Stomach (tissue), 9 donors: Measurements from ENCODE around the gene SPSB4. TPM values are rescaled to one million over a fixed set of nuclear protein-coding genes. Genes with fewer than 3 reads are reported as not detected.

Source experiments
- DNase-seq, 2 donors: peaks; one replicate each; pipeline versions ENCODE4 v3.0.0 to v3.0.0-alpha.2; 2013 to 2019
- H3K27ac ChIP-seq, 5 donors: fragments of 200-600 bp in 4 of 5; sonication (generic) in 4 of 5; one replicate each; pipeline ENCODE4 v1.5.1; 2013 to 2019; ENCODE audit warnings: mild to moderate bottlenecking in 1 of 5, moderate library complexity in 1 of 5
- H3K27me3 ChIP-seq, 3 donors: fragments of 200-600 bp; sonication (generic); one replicate each; pipeline ENCODE4 v1.5.1; 2017 to 2019; ENCODE audit warnings: mixed run types in 1 of 3
- H3K36me3 ChIP-seq, 4 donors: fragments of 200-600 bp; sonication (generic); 1 replicate in 3 of 4; 2 replicates in 1 of 4; pipeline ENCODE4 v1.5.1; 2016 to 2019
- H3K4me1 ChIP-seq, 4 donors: fragments of 200-600 bp; sonication (generic); one replicate each; pipeline ENCODE4 v1.5.1; 2016 to 2019
- H3K4me3 ChIP-seq, 4 donors: fragments of 200-600 bp; sonication (generic) in 3 of 4; one replicate each; pipeline ENCODE4 v1.5.1; 2016 to 2019; ENCODE audit warnings: mild to moderate bottlenecking in 1 of 4
- H3K9me3 ChIP-seq, 4 donors: fragments of 200-600 bp; sonication (generic); one replicate each; pipeline ENCODE4 v1.5.1; 2016 to 2019
- EP300 ChIP-seq: sonication (generic); formaldehyde crosslinking; IDR thresholded peaks from one replicate; pipeline ENCODE4 v1.6.1; 2017; ENCODE audit warnings: antibody characterized with exemption
- POLR2A ChIP-seq, 4 donors: fragments of 450-650 bp; IDR thresholded peaks; one replicate each; pipeline ENCODE4 v1.6.1; 2016; ENCODE audit warnings: antibody characterized with exemption in 4 of 4, control low read depth in 2 of 4, mild to moderate bottlenecking in 1 of 4, moderate library complexity in 1 of 4
- POLR2AphosphoS5 ChIP-seq, 3 donors: sonication (generic); formaldehyde crosslinking; IDR thresholded peaks; one replicate each; pipeline ENCODE4 v1.6.1; 2016; ENCODE audit warnings: antibody characterized with exemption in 3 of 3
- WGBS, 5 donors: extraction: QIAGEN DNeasy Blood & Tissue Kit in 3 of 5; methylation state at CpG; one replicate each; pipeline versions ENCODE4 v1.1.5 to v1.1.7; 2013 to 2018; 5-methylcytosine and 5-hydroxymethylcytosine counted together
- intact Hi-C: fragments of 100-400 bp; cut with DNase I; formaldehyde crosslinking; loops from one replicate; pipeline ENCODE4 v1.15.1; 2023; ENCODE audit warnings: low total_unique reads
- polyA plus RNA-seq, 3 donors: library from polyadenylated mRNA; stranded (reverse); fragments of 200-250 nt; gene quantifications; one replicate each; pipeline ENCODE4 v1.2.3, GENCODE V29; 2013
- total RNA-seq, 5 donors: library from RNA; depleted of rRNA; stranded (reverse); fragments of >200 nt; gene quantifications; one replicate each; pipeline versions ENCODE4 v1.1.0 to v1.2.3, GENCODE V29; 2014 to 2016
- TF ChIP-seq, protein P1 (sequence below), 7 experiments: fragments of 450-650 bp in 4 of 7; fragments of 200-600 bp in 3 of 7; sonication (generic) in 3 of 7; IDR thresholded peaks; one replicate each; pipeline ENCODE4 v1.5.1; 2016 to 2019; ENCODE audit warnings: antibody characterized with exemption in 7 of 7, control low read depth in 2 of 7, mild to moderate bottlenecking in 1 of 7
- donor health status: healthy with polysubstance abuse.
- donor health status: Bipolar disorder and iron deficiency.
- donor health status: healthy.

The SPSB4 gene
- total and polyA plus RNA-seq, 8 donors, result 0.05 to 2.4 (median 1.8) TPM; not detected in 5

DNA sequence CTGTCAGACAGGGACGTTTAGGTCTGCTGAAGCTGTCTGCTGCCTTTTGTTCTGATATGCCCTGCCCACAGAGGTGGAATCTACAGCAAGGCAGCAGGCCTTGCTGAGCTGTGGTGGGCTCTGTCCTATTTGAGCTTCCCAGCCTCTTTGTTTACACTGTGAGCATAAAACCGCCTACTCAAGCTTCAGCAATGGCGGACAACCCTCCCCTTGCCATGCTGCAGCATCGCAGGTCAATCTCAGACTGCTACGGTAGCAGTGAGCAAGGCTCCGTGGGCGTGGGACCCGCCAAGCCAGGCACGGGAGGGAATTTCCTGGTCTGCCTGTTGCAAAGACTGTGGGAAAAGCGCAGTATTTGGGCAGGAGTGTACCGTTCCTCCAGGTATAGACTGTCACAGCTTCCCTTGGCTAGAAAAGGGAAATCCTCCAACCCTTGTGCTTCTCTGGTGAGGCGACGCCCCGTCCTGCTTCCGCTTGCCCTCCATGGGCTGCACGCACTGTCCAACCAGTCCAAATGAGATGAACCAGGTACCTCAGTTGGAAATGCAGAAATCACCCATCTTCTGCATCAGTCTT lies 71.4 kb downstream of the SPSB4 start:
- Histone ChIP-seq H3K36me3 (no peaks in the 10 kb centered on the region), H3K27me3 (peaks cover 0 to 9% (median 8%) of the 10 kb centered on the region in 3 donors), H3K4me1 (no peaks in the 10 kb centered on the region), H3K9me3 (no peaks in the 10 kb centered on the region), H3K27ac (no peak overlapping the region), H3K4me3 (no peak overlapping the region)
- DNase-seq, result no peak
- intact Hi-C loops, result no loop called here
- WGBS, 5 donors, result 57 to 73% (median 67%) methylated on average over 15 to 16 of the region's 16 CpGs
- TF ChIP-seq POLR2A (IDR thresholded peaks at IDR 0.05) (no peak), POLR2AphosphoS5 (IDR thresholded peaks at IDR 0.05) (no peak), EP300 (no peak)
- TF ChIP-seq, protein P1, sequence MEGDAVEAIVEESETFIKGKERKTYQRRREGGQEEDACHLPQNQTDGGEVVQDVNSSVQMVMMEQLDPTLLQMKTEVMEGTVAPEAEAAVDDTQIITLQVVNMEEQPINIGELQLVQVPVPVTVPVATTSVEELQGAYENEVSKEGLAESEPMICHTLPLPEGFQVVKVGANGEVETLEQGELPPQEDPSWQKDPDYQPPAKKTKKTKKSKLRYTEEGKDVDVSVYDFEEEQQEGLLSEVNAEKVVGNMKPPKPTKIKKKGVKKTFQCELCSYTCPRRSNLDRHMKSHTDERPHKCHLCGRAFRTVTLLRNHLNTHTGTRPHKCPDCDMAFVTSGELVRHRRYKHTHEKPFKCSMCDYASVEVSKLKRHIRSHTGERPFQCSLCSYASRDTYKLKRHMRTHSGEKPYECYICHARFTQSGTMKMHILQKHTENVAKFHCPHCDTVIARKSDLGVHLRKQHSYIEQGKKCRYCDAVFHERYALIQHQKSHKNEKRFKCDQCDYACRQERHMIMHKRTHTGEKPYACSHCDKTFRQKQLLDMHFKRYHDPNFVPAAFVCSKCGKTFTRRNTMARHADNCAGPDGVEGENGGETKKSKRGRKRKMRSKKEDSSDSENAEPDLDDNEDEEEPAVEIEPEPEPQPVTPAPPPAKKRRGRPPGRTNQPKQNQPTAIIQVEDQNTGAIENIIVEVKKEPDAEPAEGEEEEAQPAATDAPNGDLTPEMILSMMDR (IDR thresholded peaks at IDR 0.05), result no peak

DNA sequence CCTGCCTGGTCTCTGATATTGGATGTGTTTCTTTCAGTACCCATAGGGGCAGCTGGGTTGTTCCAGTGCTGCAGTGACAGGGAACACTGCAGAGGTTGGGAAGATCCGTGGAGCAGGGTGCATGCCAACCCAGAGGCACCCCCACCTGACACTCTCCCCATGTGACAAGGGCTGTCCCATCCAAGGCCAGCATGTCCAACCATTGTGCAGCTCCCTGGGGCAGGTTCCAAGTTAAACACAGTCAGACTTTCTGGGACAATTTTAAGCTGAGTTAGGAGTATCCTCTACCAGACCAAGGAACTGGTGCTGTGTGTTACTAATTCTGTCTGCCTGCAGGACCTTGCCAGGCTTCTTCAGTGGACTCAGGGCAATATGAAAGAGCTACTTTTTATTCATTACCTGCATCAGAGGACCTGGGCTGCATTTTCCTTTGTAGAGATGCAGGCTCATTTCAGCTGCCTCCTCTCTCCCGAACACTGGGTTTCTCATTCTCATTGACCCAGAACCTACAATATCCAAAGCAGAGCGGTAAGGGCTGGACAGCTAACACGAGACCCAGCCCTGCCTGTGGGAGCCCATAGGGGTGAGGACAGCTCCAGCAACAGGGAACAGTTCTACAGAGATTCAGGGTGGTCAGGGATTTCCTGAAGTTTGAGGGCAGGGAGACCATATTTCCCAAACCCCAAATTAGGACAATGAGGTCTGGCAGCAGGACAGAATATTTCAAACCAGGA lies 72.7 kb downstream of the SPSB4 start:
- no peaks in the 10 kb centered on the region for H3K4me1 ChIP-seq
- H3K9me3 ChIP-seq, result no peaks in the 10 kb centered on the region
- TF ChIP-seq POLR2AphosphoS5 (IDR thresholded peaks at IDR 0.05), result no peak
- no peak for TF ChIP-seq POLR2A (IDR thresholded peaks at IDR 0.05)
- TF ChIP-seq EP300, result no peak
- TF ChIP-seq, protein P1 (IDR thresholded peaks at IDR 0.05), result no peak
- 67 to 80% (median 76%) methylated on average over 3 to 4 of the region's 4 CpGs for WGBS, 5 donors
- no peaks in the 10 kb centered on the region for H3K36me3 ChIP-seq
- H3K27me3 ChIP-seq, result peaks cover 0 to 9% (median 8%) of the 10 kb centered on the region in 3 donors
- DNase-seq, result no peak
- H3K4me3 ChIP-seq, result no peak overlapping the region
- no peak overlapping the region for H3K27ac ChIP-seq
- intact Hi-C loops, result no loop called here

GRCh38 chr3:141124715-141125114 lies 73.6 kb downstream of the SPSB4 start:
- no peak for TF ChIP-seq POLR2AphosphoS5 (IDR thresholded peaks at IDR 0.05)
- TF ChIP-seq, protein P1 (IDR thresholded peaks at IDR 0.05), result no peak
- no peak for TF ChIP-seq EP300
- TF ChIP-seq POLR2A (IDR thresholded peaks at IDR 0.05), result no peak
- H3K9me3 ChIP-seq, result no peaks in the 10 kb centered on the region
- H3K4me3 ChIP-seq, result no peak overlapping the region
- intact Hi-C loops, result no loop called here
- no peaks in the 10 kb centered on the region for H3K36me3 ChIP-seq
- 76 to 90% (median 82%) methylated on average over 5 of the region's 5 CpGs for WGBS, 5 donors
- no peaks in the 10 kb centered on the region for H3K4me1 ChIP-seq
- peaks cover 0 to 9% (median 8%) of the 10 kb centered on the region in 3 donors for H3K27me3 ChIP-seq
- DNase-seq, result no peak
- H3K27ac ChIP-seq, result no peak overlapping the region

GRCh38 chr3:141125351-141125750 lies 74.2 kb downstream of the SPSB4 start:
- H3K4me1 ChIP-seq, result no peaks in the 10 kb centered on the region
- no peaks in the 10 kb centered on the region for H3K9me3 ChIP-seq
- intact Hi-C loops, result no loop called here
- no peak overlapping the region for H3K4me3 ChIP-seq
- peaks cover 0 to 9% (median 8%) of the 10 kb centered on the region in 3 donors for H3K27me3 ChIP-seq
- no peak overlapping the region for H3K27ac ChIP-seq
- TF ChIP-seq POLR2A (IDR thresholded peaks at IDR 0.05) (no peak), POLR2AphosphoS5 (IDR thresholded peaks at IDR 0.05) (no peak), EP300 (no peak)
- TF ChIP-seq, protein P1 (IDR thresholded peaks at IDR 0.05), result no peak
- H3K36me3 ChIP-seq, result no peaks in the 10 kb centered on the region
- DNase-seq, result no peak
